Skin epidermis (tissue), 12 donors: Measurements from ENCODE around the gene ULK3.

ENCODE experiments used
- H3K27ac ChIP-seq, 21 experiments: fragments of 200-600 bp; sonication (generic) in 11 of 21; one replicate each; pipeline ENCODE4 v1.5.0; 2020; ENCODE audit warnings: mild to moderate bottlenecking in 3 of 21, inconsistent platforms in 2 of 21, moderate library complexity in 2 of 21
- H3K4me3 ChIP-seq, 7 experiments: fragments of 200-600 bp; sonication (generic) in 2 of 7; one replicate each; pipeline ENCODE4 v1.5.0; 2020; ENCODE audit warnings: inconsistent platforms in 2 of 7, mild to moderate bottlenecking in 2 of 7, moderate library complexity in 1 of 7

Gene ULK3

DNA sequence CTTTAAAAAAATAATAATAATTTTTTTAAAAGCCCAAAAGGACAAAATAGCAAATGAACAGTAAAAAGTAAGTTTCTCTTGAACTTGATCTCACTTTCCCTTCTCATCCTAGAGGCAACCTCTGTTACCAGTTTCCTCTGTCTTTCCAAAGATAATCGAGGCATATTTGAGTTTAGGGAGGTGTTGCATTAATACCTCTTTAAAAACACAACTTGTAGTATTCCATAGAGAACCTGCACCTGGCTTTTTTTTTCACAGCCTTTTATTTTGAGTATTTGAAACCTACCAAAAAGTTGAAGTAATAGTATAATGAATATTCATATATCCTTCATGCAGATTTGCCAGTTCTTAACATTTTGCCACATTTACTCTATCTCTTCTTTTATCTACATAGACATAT, 51.9 kb downstream of the ULK3 start:
- no peak overlapping the region for H3K4me3 ChIP-seq
- H3K27ac ChIP-seq: peak overlapping the region in 17 of 21 experiments; percentile 55 to 100 (median 92)

DNA sequence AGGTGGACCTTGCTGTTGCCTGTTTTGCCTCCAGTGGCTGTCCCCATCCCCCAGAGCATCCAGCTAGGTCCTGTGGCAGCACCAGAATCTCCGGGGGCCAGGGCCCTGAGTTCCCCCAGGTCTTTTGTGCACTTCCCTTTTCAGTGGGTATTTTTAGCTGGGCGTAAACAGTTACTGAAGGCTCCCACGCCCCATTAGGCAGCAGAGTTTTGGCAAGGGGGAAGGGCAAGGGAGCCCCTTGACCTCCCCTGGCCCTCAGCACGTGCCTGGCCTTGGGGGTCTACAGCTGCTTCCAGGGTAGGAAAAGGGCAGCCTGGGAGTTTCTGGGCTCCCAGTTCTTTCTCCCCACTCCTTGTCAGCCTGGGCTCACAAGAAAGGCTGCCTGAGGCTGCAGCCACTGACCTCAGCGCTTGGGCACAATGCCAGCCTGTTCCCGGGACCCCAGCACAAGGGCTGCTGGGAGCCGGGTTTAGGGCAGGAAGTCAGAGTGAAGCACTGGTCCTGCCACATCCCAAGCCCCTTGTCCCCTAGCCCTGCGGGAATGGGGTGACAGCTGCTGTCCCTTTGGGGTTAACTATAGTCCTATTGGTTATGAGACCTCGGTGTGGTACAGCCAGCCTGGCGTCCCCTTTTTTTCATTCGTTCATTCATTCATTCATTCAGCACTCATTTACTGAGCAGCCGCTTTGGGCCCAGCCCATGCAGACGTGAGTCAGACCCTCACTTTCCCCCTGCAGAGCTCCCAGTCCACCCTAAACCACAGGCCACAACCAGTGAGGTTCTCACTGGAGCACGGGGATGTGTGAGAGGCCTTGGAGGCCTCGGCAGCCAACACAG, 52.7 kb downstream of the ULK3 start:
- H3K27ac ChIP-seq: peak overlapping the region in 20 of 21 experiments; percentile 55 to 100 (median 91)

DNA sequence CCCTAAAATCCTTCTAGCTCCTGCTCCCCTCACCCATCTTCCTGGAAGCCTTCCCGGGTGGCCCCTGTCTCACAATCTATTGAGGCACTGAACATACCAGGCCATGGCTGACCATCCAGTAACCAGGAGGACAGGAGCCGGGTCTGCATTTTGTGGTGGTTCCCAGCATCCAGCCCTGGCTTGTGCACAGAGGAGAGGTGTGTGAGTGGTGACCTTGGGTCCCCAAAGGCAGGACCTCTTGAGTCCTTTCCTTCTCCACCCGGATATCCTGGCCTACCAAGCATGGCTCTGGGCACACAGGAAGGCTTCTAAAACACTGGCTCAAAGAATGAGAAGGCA, 53.2 kb downstream of the ULK3 start:
- peak overlapping the region in 5 of 7 experiments; percentile 3 to 40 (median 21) for H3K4me3 ChIP-seq
- H3K27ac ChIP-seq: peak overlapping the region in 20 of 21 experiments; percentile 55 to 100 (median 91)

More for the DNA sequence above, 52.7 kb downstream of the ULK3 start:
- H3K4me3 ChIP-seq: peak overlapping the region in 2 of 7 experiments; percentile 23 to 40

DNA sequence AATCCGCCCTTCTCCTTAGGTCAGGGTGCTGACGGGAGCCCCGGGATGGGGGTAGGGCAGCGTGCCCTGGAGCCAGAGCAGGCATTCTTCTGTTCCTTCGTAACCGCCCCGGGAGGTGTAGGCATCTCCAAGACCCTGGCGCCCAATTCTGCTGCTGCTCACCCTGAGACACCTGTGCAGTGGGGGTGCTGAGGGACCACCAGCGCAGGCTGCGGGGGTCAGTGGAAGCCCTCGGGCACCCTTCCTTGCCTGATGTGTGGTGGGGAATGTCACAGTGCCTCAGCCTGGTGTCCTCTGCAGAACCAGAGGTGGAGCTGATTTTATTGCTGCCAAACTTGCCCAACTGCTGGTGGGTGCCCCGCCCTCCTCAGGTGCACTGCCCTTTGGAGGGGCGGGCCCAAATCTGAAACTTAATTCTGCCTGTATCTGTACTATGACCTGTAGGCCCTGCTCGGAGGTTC, 53.8 kb downstream of the ULK3 start:
- peak overlapping the region; percentile 3 to 40 (median 18) for H3K4me3 ChIP-seq
- H3K27ac ChIP-seq: peak overlapping the region in 20 of 21 experiments; percentile 51 to 100 (median 91)

DNA sequence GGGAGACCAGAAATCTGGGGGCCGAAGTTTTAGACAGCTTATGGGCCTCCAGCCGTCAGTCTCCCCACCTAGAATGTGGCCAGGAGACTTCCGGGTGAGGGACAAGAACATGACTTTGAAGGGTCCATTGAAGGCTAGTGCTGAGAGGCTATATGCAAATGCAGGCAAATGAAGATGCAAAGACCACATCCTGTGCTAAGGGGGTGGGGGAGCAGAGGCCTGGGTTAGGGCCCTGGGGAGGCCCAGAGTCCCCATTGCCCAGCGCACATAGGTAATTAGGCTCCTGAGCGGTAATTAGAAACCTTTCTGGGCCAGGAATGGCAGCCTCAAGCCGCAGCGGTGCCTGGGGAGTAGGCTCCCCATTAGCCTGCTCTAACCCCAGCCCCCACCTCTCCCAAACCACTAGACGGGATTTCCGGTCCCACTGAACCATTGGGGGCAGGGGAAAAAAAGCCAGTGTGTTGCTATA, 54.2 kb downstream of the ULK3 start:
- H3K27ac ChIP-seq: peak overlapping the region in 20 of 21 experiments; percentile 51 to 100 (median 91)
- H3K4me3 ChIP-seq: peak overlapping the region; percentile 3 to 40 (median 18)

DNA sequence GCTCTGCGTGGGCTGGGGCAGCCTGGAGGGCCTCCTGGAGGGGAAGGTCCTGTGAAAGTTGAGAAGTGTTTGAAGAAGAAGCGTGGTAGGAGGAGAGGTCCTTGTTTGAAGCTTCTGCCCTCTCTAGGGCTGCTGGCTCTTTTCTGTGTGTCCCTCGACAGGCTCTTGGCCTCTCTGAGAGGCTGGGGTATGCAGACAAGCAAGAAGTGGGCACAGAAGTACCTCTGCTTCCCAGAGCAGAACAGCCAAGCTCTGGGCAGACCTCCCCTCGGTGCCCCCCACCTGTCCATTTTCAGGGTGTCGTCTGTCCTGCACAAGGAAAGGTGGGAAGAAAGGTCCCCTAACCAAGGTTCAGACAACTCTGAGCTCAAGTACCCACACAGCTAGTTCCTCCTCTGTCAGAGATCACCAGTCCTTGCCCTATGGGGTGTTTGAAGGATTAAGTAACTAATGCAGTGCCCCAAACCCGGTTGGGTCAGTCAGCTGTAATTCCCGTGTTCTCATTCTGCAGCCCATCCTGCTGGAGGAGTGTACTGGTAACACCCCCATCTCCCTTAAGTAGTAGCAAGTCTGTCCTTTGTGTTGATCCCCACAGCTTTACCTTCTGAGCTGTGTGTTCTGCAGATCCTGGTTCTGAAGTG, 54.8 kb downstream of the ULK3 start:
- Histone ChIP-seq H3K27ac (peak overlapping the region in 20 of 21 experiments; percentile 51 to 100 (median 91)), H3K4me3 (peak overlapping the region in 4 of 7 experiments; percentile 3 to 40 (median 20))

DNA sequence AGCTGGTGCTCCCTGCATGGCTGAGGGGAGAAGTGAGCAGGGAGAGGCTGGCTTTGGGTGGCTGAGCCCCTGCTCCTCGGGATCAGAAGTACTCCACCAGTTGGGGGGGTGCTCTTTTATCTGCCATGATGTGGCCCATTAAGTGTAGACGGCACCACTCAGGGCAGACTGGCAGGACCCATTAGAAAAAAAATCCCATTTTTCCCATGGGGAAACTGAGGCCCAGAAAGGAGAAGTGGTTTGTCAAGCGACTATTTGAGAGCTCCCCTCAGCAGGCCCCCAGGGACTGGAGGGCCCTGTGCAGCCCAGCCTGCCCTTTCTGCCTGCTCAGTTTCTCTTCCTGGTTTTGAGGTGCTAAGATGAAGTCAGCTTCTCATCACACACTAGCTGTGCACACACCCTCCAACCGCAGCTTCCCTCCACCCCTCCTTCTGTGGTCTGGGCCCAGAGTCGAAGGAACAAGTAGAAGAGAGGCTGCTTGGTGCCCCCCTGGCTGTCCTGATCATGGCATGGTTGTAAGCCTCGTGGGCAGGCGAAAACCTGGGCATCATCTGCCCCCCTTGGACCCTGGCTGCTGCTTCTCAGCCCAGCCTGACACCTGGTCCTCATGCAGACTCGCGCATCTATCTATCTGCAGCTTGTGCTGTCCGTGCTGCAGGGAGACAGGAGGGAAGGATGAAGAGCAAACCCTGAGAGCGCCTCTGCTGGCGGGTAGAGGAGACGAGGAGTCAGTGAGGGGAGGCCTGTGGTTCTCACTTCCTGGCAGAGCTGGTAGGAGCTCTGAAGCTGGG, 55.5 kb downstream of the ULK3 start:
- Histone ChIP-seq H3K4me3 (peak overlapping the region in 5 of 7 experiments; percentile 5 to 21 (median 9)), H3K27ac (peak overlapping the region in 20 of 21 experiments; percentile 75 to 100 (median 91))

DNA sequence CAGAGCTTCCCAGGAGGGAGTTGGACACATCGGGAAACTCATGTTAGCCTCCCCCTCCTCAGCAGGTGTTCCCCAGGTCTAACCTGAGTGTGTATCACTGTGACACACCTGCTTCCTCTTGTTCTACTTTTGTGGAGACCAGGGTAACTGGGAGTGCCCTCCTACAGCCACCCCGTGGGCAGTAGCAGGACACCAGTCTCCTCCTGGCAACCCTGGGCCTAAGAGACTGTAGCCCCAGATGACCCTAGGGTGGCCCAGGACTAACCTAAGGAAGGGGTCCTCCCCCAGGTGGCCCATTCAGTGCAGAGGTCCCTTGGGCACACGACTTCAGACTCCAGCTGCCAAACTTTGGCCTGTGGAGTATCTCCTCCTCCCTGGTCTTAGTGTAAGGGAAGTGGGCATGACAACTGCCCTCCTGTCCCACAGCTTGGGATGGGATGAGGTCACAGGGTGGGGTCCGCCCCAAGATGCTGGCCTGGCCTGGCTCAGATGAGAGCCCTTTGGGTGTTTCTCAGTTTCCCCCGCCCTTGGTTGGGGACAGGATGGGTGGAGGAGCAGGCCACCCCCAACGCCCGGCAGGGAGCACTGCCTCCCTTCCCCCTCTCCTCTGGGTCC, 56.3 kb downstream of the ULK3 start:
- Histone ChIP-seq H3K27ac (peak overlapping the region; percentile 52 to 100 (median 91)), H3K4me3 (peak overlapping the region in 3 of 7 experiments; percentile 5 to 21 (median 9))
